ENCODE measurements around the gene ARHGEF40.
A peak's percentile ranks its signal among the peaks of the same experiment; 100 is the strongest.

The ARHGEF40 gene

DNA sequence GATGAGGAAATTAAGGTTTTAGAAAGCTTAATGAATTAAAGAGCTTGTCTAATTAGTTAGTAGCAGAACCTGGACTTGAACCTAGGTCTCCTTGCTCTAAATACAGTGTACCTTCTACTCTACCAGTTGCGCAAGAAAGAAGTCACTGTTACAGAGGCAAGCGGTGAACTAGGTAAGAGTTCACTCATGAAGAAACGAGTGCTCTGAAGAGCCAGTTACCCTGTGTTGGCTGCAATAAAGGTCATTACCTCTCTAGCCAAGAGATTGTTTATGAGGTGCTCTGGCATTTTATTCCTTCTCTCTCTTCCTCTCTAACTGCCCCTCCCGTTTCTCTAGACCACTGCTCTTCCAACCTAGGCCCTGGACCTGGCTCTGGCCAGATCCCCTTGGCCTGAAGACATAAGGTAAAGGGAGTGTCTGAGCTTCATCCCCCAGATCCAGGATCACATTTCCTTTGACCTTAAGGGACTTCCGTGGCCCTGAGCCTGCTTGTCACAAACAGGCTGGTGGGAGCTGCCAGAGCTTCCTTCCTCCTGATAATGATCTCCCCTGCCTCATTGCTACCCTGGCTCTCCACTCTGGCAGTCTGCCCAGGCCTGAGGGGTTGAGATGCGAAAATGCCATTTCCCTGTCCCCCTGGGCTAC, 26.0 kb upstream of the ARHGEF40 start:
- TF ChIP-seq REST (IDR thresholded peaks at IDR 0.05; ENCODE audit: insufficient read depth in 1 of 2, low read depth in 2 of 2, low read length in 2 of 2): peak in 1 of 2 experiments; percentile 35; a peak in 1 of 4 replicates
- TF ChIP-seq TAF1 (IDR thresholded peaks at IDR 0.05; ENCODE audit: borderline replicate concordance, insufficient read depth, low read length): no peak
- TF ChIP-seq SIN3A (IDR thresholded peaks at IDR 0.05; ENCODE audit: borderline replicate concordance, insufficient read depth, low read length): no peak
- no peak for TF ChIP-seq FOXP2 (optimal IDR thresholded peaks at IDR 0.05; ENCODE audit: borderline replicate concordance, extremely low read depth, extremely low read length, insufficient read depth)

DNA sequence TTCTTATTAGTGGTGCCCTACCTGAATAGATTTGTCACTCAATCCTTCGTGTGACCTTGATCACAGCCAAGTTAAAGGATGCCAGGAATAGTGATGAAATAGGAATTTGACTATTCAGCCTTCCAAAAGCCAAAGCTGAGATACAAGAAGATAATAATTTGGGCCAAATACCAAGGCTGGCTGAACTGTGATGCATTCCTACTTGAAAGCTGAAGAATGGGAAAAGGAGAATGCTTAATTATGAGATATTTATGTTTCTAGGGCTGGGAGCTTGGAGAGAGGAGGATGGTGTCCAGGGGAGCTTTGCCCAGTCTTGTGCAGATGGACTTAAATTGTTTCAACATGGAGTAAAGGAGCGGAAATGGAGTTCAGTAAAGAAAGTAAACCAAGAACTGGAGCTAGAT, 22.7 kb upstream of the ARHGEF40 start:
- TF ChIP-seq FOXP2 (optimal IDR thresholded peaks at IDR 0.05; ENCODE audit: borderline replicate concordance, extremely low read depth, extremely low read length, insufficient read depth) (no peak), TAF1 (IDR thresholded peaks at IDR 0.05; ENCODE audit: borderline replicate concordance, insufficient read depth, low read length) (no peak), SIN3A (IDR thresholded peaks at IDR 0.05; ENCODE audit: borderline replicate concordance, insufficient read depth, low read length) (no peak), POLR2AphosphoS5 (IDR thresholded peaks at IDR 0.05; ENCODE audit: low read depth, low read length) (no peak), REST (IDR thresholded peaks at IDR 0.05; ENCODE audit: insufficient read depth in 1 of 2, low read depth in 2 of 2, low read length in 2 of 2) (no peak)

- TF ChIP-seq FOXP2 (optimal IDR thresholded peaks at IDR 0.05; ENCODE audit: borderline replicate concordance, extremely low read depth, extremely low read length, insufficient read depth) (no peak), POLR2AphosphoS5 (IDR thresholded peaks at IDR 0.05; ENCODE audit: low read depth, low read length) (no peak), TAF1 (IDR thresholded peaks at IDR 0.05; ENCODE audit: borderline replicate concordance, insufficient read depth, low read length) (no peak), REST (IDR thresholded peaks at IDR 0.05; ENCODE audit: insufficient read depth in 1 of 2, low read depth in 2 of 2, low read length in 2 of 2) (no peak), SIN3A (IDR thresholded peaks at IDR 0.05; ENCODE audit: borderline replicate concordance, insufficient read depth, low read length) (no peak)
These were observed 21.5 kb upstream of the ARHGEF40 start for GRCh38 chr14:21048638-21049037.

DNA sequence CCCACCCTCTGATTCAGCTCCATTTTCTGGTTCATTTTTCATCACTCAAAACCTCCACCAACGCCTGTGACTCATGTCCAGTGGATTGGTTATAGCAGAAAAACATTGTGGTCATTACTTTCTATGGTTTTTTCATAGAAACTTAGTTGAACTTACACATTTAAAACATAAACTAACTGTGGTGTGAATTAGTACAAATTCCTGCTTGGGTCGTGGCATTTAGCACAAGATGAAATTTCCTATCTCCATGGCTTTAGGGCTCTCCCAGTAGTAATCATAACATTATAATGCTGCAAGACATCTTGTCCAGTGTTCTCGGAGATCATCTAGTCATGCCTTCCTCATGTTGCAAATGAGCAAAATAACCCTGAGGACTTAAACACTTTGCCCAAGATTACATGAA, 20.8 kb upstream of the ARHGEF40 start:
- no peak for TF ChIP-seq SIN3A (IDR thresholded peaks at IDR 0.05; ENCODE audit: borderline replicate concordance, insufficient read depth, low read length)
- no peak for TF ChIP-seq TAF1 (IDR thresholded peaks at IDR 0.05; ENCODE audit: borderline replicate concordance, insufficient read depth, low read length)
- TF ChIP-seq FOXP2 (optimal IDR thresholded peaks at IDR 0.05; ENCODE audit: borderline replicate concordance, extremely low read depth, extremely low read length, insufficient read depth): no peak
- no peak for TF ChIP-seq POLR2AphosphoS5 (IDR thresholded peaks at IDR 0.05; ENCODE audit: low read depth, low read length)
- no peak for TF ChIP-seq REST (IDR thresholded peaks at IDR 0.05; ENCODE audit: insufficient read depth in 1 of 2, low read depth in 2 of 2, low read length in 2 of 2)
